ENCODE data around the gene SELENOS. TPM values are rescaled to one million over a fixed set of nuclear protein-coding genes. Genes with fewer than 3 reads are reported as not detected.

The SELENOS gene
- 45.4 and 54.2 TPM in 2 replicates for total RNA-seq

GRCh38 chr15:101277038-101277822, at the start of gene SELENOS:
TSS of gene SELENOS (minus strand) at chr15:101277485. CDS start at chr15:101277417, 68 bp downstream.
- DNase-seq (ENCODE audit: low read depth in 2 of 2): peak; percentile 67 to 92

GRCh38 chr15:101326462-101327146, 49.3 kb upstream of the SELENOS start:
- DNase-seq (ENCODE audit: low read depth in 2 of 2): no peak

GRCh38 chr15:101326026-101326315, 48.7 kb upstream of the SELENOS start:
- no peak for DNase-seq (ENCODE audit: low read depth in 2 of 2)

GRCh38 chr15:101325263-101326025, 48.2 kb upstream of the SELENOS start:
- DNase-seq (ENCODE audit: low read depth in 2 of 2): no peak

- DNase-seq (ENCODE audit: low read depth in 2 of 2): no peak
Measured at GRCh38 chr15:101324524-101325177, 47.4 kb upstream of the SELENOS start.

- DNase-seq (ENCODE audit: low read depth in 2 of 2): no peak
Measured at GRCh38 chr15:101323793-101324523, 46.7 kb upstream of the SELENOS start.

- DNase-seq (ENCODE audit: low read depth in 2 of 2): no peak
Measured at GRCh38 chr15:101322854-101323477, 45.7 kb upstream of the SELENOS start.

- DNase-seq (ENCODE audit: low read depth in 2 of 2): no peak
Measured at GRCh38 chr15:101322016-101322695, 44.9 kb upstream of the SELENOS start.

GRCh38 chr15:101320501-101321052, 43.3 kb upstream of the SELENOS start:
- DNase-seq (ENCODE audit: low read depth in 2 of 2): no peak

- no peak for DNase-seq (ENCODE audit: low read depth in 2 of 2)
Measured at GRCh38 chr15:101318839-101319238, 41.6 kb upstream of the SELENOS start.

- DNase-seq (ENCODE audit: low read depth in 2 of 2): no peak
Measured at GRCh38 chr15:101318147-101318819, 41.0 kb upstream of the SELENOS start.

- DNase-seq (ENCODE audit: low read depth in 2 of 2): no peak
Measured at GRCh38 chr15:101317336-101317872, 40.1 kb upstream of the SELENOS start.

GRCh38 chr15:101316529-101316928, 39.2 kb upstream of the SELENOS start:
- DNase-seq (ENCODE audit: low read depth in 2 of 2): no peak

GRCh38 chr15:101315736-101316135, 38.5 kb upstream of the SELENOS start:
- DNase-seq (ENCODE audit: low read depth in 2 of 2): no peak

GRCh38 chr15:101314336-101315125, 37.2 kb upstream of the SELENOS start:
- no peak for DNase-seq (ENCODE audit: low read depth in 2 of 2)

- DNase-seq (ENCODE audit: low read depth in 2 of 2): no peak
Measured at GRCh38 chr15:101313041-101313761, 35.9 kb upstream of the SELENOS start.

GRCh38 chr15:101310508-101310907, 33.2 kb upstream of the SELENOS start:
- no peak for DNase-seq (ENCODE audit: low read depth in 2 of 2)

GRCh38 chr15:101310161-101310480, 32.8 kb upstream of the SELENOS start:
- no peak for DNase-seq (ENCODE audit: low read depth in 2 of 2)
